Tibial nerve (tissue), 3 donors: ENCODE measurements around the gene SDR39U1.

Experiments
- POLR2A ChIP-seq, 2 donors: fragments of 450-650 bp; IDR thresholded peaks; one replicate each; pipeline ENCODE4 v1.6.1; 2017; ENCODE audit warnings: antibody characterized with exemption in 2 of 2, mild to moderate bottlenecking in 2 of 2, moderate library complexity in 2 of 2
- TF ChIP-seq, protein P1 (sequence below), 5 experiments: fragments of 200-600 bp in 3 of 5; fragments of 450-650 bp in 2 of 5; sonication (generic) in 3 of 5; IDR thresholded peaks; one replicate each; pipeline ENCODE4 v1.5.1; 2016 to 2019; ENCODE audit warnings: antibody characterized with exemption in 5 of 5, mild to moderate bottlenecking in 3 of 5, moderate library complexity in 2 of 5

DNA sequence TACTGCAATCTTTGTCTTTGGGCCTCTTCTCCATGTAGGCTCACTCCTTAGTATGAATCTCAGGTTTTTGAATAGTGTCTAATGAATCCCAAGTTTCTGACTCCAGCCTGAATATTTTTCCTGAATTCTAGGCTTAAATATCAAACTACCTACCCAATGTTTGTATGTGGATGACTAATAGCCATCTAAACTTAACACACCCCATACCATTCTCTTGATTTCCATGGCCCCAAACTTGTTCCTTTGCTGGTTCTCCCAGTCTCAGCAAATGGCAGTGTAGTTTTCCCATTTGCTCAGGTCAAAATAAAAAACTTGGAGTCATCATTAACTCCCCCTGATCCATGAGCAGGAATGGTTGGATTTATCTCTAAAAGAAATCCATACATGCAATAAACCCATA is 18.8 kb upstream of the SDR39U1 start:
- TF ChIP-seq POLR2A (IDR thresholded peaks at IDR 0.05) = no peak
- TF ChIP-seq, protein P1, sequence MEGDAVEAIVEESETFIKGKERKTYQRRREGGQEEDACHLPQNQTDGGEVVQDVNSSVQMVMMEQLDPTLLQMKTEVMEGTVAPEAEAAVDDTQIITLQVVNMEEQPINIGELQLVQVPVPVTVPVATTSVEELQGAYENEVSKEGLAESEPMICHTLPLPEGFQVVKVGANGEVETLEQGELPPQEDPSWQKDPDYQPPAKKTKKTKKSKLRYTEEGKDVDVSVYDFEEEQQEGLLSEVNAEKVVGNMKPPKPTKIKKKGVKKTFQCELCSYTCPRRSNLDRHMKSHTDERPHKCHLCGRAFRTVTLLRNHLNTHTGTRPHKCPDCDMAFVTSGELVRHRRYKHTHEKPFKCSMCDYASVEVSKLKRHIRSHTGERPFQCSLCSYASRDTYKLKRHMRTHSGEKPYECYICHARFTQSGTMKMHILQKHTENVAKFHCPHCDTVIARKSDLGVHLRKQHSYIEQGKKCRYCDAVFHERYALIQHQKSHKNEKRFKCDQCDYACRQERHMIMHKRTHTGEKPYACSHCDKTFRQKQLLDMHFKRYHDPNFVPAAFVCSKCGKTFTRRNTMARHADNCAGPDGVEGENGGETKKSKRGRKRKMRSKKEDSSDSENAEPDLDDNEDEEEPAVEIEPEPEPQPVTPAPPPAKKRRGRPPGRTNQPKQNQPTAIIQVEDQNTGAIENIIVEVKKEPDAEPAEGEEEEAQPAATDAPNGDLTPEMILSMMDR (IDR thresholded peaks at IDR 0.05) = no peak
